ENCODE results near the gene LMOD1.
"Not testable (repeated sequence)": the region's sequence is repeated elsewhere in the genome, so short reads cannot be mapped to it uniquely, and the experiment has no call there.

The LMOD1 gene

DNA sequence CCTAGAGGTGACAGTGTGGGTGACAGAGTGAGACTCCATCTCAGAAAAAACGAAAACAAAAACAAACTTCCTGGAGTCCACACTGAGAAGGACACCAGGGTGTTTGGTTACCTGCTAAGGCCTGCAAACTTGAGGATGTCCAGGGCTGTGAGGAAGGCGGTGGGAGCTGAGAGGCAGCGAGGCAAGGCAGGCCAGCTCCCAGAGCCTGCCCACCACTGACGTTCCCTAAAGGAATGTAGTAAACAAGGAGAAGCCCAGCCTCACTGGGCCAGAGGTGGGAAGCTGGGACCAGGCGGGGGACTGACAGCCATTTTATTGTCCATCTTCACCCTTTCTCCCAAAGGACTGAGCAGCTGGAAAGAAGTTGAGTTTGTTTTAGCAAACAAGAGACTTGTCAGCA, 33.5 kb downstream of the LMOD1 start:
- DNase-seq: no peak

GRCh38 chr1:201911826-201912571, 34.3 kb downstream of the LMOD1 start:
- no peak for DNase-seq

DNA sequence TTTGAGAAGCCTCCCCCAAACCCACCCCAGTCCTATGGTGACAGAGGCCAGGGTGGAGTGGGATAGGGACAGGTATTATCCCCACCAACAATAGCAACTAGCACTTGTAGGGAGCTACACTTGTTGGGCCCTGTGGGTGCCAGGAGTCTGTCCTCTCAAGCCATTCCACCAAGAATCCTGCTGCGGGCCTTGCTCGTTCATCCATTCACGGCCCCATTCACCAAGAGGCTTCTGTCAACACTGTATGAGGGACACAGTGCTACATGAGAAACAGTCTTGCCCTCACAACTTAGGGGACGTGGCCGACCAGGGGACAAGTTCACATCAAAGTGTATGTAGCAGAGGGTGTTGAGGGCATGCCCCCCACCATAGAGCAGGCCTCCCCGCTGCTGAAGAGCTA, 38.7 kb downstream of the LMOD1 start:
- no peak for DNase-seq

DNA sequence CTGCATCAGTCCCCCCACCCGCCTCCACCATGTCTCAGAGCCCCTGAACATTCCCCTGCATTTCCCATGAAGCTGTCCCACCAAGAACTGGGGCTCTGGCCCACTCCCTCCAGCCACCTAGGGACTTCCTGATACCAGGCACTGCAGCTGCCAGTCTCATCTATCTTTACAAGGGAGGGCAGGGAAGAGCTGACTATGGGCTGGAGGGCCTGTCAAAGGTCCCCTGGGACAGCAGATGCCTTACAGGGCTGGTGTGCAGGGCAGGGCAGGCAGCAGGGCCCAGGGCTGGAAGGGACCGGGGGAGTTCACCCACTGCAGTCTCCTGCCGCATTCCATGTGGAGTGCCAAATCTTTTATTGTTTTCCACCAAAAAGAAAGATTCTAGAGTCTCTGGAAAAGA, 40.0 kb downstream of the LMOD1 start:
- no peak for DNase-seq

DNA sequence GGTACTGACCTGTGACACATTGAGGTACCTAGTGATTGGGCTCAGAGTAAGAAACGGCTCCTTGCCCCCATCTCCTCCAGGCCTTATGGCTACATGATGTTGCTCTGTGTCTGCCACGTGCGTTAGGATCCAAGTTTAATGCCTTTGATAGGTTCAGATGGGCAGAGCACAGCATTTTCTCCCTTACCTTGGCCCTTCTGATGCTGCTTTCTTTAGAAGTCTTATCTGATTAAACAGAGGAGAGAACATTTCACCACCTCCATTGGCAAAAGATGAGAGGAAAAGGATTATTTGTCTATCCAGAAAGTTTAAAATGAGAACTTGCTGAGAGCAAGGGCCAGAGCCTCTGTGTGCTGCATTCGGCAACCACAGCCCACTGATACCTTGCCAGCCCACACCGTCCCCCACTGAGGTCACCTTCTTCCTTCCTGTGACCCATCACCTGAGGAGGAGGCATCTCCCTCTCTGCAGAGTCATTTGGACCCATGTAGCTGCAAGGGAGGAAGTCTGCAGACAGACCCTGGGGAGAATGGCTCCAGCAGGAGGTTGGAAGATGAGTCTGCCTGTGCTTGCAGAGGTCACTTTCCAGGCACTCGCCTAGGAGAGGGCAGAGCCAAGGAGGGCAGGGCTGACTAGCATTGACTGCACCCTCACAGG, 41.0 kb downstream of the LMOD1 start:
- no peak for DNase-seq

DNA sequence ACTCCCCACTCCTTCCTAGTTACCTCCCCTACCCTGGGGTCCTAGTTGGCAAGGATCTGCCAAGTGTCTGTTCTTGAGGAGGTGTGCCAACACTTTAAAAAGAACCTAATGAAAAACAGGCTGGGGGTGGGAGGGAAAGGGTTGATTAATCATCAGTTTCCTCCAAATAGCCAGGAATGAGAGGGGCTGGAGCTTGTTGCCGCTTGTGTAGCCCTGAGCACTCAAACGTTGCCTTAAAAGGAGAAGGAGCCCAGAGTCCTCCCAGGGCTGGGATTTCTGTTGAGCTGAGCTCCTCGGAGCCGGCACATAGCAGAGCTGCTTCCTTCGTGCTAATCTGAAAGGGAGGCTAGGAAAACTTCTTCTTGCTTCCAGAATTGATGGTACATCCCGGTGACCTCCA, 41.8 kb downstream of the LMOD1 start:
- no peak for DNase-seq

DNA sequence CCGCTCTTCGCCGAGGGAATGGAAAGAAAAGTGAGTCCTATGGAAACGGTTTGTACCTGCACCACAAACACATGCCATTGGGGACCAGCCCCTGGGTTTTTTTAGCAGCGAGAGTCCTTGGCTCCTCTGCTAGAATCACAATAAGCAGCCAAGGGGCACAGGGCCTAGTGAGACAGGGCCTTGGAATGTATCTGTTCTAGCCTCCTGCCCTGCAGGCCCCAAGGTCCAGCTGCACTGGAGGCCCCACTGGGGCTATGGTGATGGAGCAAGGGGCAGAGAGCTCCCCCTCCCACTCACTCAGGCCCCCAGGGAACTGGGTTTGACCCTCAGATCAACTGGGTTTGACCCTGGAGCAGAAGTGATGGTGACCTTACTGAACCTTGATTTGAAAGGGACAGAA, 43.2 kb downstream of the LMOD1 start:
- no peak for DNase-seq

- DNase-seq: no peak
Measured at GRCh38 chr1:201902198-201902597, 44.1 kb downstream of the LMOD1 start.

GRCh38 chr1:201901036-201901435, 45.3 kb downstream of the LMOD1 start:
- not testable (repeated sequence) for DNase-seq

DNA sequence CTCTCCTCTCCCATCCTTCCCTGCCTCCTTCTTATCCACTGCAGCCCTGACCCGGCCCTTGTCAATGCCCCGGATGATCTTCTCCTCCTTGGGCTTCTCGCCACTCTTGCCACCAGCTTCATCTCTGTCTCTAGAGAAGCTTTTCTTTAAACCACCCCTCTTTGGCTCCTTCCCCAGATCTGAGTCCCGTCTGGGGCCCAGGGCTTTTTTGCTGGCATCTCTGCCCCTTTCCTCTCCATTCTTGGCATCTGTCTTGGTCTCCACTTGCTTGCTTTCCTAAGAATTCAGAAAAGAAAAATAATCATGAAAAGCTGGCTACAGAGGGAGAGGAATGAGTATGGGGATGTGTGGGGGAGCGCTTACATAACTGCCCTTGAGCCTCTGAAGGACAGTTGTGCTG, 45.9 kb downstream of the LMOD1 start:
- no peak for DNase-seq

DNA sequence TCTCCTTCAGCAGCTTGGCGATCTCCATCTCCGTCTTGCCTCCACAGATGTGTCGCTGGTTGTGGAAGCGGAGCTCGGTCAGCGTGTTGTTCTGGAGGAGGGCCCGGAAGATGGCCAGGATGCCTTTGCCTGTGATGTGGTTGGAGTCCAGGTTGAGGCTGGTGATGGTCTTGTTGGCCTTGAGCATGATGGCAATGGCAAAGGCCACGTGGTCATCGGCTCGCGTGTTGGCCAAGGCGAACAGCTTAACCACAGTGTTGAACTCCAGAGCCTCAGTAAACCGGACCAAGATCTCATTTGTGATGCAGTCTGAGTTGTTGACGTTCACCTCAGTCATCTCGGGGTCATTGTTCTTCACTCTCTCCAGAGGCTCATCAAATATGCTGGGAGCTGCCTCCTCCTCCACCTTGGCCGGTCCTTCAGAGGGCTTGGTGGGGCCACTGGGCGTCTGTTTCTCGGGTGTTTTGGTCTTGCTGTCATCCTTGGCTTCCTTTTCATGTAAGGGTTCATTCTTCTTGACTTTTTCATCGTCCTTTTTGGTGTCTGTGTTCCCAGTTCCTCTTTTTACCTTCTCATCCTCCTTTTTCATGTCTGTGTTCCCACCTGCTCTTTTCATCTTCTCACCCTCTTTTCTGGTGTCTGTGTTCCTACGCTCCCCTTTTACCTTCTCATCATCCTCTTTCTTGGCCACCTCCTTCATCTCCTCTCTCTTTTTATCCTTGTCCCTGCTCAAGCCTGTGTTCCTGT, 46.5 kb downstream of the LMOD1 start:
- DNase-seq: no peak

- no peak for DNase-seq
Measured at GRCh38 chr1:201898992-201899391, 47.4 kb downstream of the LMOD1 start.

GRCh38 chr1:201898240-201898894, 48.0 kb downstream of the LMOD1 start:
- no peak for DNase-seq

GRCh38 chr1:201896951-201897391, 49.4 kb downstream of the LMOD1 start:
- no peak for DNase-seq

DNA sequence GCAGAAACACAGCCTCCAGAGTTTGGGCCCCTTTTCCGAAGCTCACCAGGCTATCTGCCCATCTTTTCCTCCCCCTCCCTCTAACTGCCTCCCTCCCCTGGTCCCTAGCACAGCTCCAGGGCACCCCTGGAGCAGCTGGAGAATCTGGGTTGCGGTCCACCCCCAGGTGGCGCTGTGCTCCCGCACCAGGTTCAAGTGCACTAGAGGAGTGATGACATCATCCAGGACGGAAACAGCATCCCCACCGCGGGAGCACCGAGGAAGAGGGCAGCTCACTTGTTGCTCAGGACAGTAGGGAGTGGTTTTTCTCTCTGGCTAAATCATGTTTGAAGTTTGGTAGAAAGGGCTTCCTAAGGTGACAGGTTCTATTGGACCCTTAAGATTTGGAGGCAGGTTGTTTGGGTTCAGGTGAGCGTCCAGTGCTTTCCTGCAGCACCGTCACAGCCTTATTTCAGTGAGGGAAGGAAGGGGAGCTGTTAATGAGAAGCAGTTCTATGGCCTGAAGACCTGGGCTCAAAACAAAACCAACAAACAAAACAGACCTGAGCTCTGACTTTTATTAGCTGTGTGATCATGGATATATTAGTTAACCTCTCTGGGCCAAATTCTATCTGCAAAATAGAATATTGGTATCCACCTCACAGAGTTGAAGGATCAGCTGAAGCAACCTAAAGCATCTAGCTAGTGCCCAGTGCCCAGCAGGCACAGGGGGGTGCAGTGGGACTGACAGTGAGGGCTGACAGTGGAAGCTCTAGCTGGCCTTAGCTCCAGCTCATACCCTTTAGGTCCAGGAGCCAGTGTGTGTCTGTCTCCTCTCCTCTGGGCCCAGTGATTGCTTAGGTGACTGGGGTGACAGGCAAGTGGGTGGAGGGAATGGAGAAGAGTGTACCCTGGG, 50.2 kb downstream of the LMOD1 start:
- DNase-seq: peak; percentile 58 to 83

- DNase-seq: no peak
Measured at GRCh38 chr1:201895120-201895665, 51.2 kb downstream of the LMOD1 start.

- DNase-seq: no peak
Measured at GRCh38 chr1:201894343-201895119, 51.8 kb downstream of the LMOD1 start.

DNA sequence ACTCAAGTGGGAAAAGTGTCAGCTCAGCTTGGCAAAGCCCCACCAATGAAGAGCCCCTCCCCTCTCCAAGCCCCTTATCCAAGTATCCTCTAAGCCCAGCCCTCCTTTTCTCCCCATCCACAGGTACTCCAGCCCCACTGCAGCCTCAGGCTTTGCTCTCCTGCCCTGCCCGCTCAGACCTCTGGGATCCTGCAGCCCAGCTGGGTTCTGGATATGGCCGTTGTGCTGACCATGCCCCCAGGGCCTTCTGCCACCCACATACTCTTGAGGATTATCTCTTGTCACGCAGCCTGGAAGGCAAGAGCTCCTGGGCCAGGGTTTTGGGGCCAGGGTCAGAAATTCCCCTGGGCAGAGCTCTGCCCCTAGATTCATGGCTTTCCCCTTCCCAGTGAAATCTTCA, 52.9 kb downstream of the LMOD1 start:
- DNase-seq: no peak

GRCh38 chr1:201892211-201892610, 54.1 kb downstream of the LMOD1 start:
- no peak for DNase-seq

DNA sequence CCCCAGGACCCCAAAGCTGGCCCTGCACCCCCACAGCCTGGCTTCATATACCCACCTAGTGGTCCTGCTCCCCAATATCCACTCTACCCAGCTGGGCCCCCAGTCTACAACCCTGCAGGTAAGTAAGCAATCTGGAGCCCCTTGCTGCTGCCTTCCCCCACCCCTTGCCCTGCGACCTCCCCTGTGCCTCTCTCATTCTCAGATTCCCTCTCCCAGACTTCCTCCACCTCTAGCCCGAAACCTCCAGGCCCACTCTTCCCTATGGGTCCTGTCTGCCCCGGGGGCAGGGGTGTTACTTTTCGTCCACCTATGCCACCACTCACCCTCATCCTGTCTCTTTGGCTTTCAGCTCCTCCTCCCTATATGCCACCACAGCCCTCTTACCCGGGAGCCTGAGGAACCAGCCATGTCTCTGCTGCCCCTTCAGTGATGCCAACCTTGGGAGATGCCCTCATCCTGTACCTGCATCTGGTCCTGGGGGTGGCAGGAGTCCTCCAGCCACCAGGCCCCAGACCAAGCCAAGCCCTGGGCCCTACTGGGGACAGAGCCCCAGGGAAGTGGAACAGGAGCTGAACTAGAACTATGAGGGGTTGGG, 54.8 kb downstream of the LMOD1 start:
- DNase-seq: no peak

Measured in bone marrow (tissue), 2 donors.